ENCODE measurements around the gene NEIL1.
"Not testable (repeated sequence)": the region's sequence is repeated elsewhere in the genome, so short reads cannot be mapped to it uniquely, and the experiment has no call there.

Gene NEIL1

GRCh38 chr15:75346796-75347221, at the start of gene NEIL1:
Gene NEIL1, plus strand, starts transcription at chr15:75347039. Its CDS starts 1,867 bp downstream, at chr15:75348906.
- DNase-seq: no peak

- DNase-seq: not testable (repeated sequence)
Observed at GRCh38 chr15:75298541-75299310, 48.1 kb upstream of the NEIL1 start.

- not testable (repeated sequence) for DNase-seq
Observed at GRCh38 chr15:75299311-75299688, 47.5 kb upstream of the NEIL1 start.

- not testable (repeated sequence) for DNase-seq
Observed at GRCh38 chr15:75300026-75300425, 46.8 kb upstream of the NEIL1 start.

- no peak for DNase-seq
Observed at GRCh38 chr15:75302318-75302717, 44.5 kb upstream of the NEIL1 start.

GRCh38 chr15:75302753-75303152, 44.1 kb upstream of the NEIL1 start:
- not testable (repeated sequence) for DNase-seq

GRCh38 chr15:75306188-75306587, 40.7 kb upstream of the NEIL1 start:
- peak; percentile 51 for DNase-seq

- peak; percentile 82 for DNase-seq
Observed at GRCh38 chr15:75307778-75308390, 39.0 kb upstream of the NEIL1 start.

GRCh38 chr15:75309711-75310110, 37.1 kb upstream of the NEIL1 start:
- DNase-seq: no peak

- not testable (repeated sequence) for DNase-seq
Observed at GRCh38 chr15:75312548-75312947, 34.3 kb upstream of the NEIL1 start.

- no peak for DNase-seq
Observed at GRCh38 chr15:75313116-75313845, 33.6 kb upstream of the NEIL1 start.

GRCh38 chr15:75314552-75315290, 32.1 kb upstream of the NEIL1 start:
- DNase-seq: no peak

GRCh38 chr15:75319231-75319897, 27.5 kb upstream of the NEIL1 start:
- not testable (repeated sequence) for DNase-seq

GRCh38 chr15:75321711-75322110, 25.1 kb upstream of the NEIL1 start:
- no peak for DNase-seq

- DNase-seq: no peak
Observed at GRCh38 chr15:75325922-75326321, 20.9 kb upstream of the NEIL1 start.

- no peak for DNase-seq
Observed at GRCh38 chr15:75327005-75327404, 19.8 kb upstream of the NEIL1 start.

GRCh38 chr15:75327491-75327890, 19.3 kb upstream of the NEIL1 start:
- DNase-seq: no peak

GRCh38 chr15:75328493-75329314, 18.1 kb upstream of the NEIL1 start:
- no peak for DNase-seq

- DNase-seq: no peak
Observed at GRCh38 chr15:75329571-75329970, 17.3 kb upstream of the NEIL1 start.

GRCh38 chr15:75332093-75332492, 14.7 kb upstream of the NEIL1 start:
- peak; percentile 38 for DNase-seq

- not testable (repeated sequence) for DNase-seq
Observed at GRCh38 chr15:75333654-75334419, 13.0 kb upstream of the NEIL1 start.
